ENCODE results near the gene UNKL.

The UNKL gene

DNA sequence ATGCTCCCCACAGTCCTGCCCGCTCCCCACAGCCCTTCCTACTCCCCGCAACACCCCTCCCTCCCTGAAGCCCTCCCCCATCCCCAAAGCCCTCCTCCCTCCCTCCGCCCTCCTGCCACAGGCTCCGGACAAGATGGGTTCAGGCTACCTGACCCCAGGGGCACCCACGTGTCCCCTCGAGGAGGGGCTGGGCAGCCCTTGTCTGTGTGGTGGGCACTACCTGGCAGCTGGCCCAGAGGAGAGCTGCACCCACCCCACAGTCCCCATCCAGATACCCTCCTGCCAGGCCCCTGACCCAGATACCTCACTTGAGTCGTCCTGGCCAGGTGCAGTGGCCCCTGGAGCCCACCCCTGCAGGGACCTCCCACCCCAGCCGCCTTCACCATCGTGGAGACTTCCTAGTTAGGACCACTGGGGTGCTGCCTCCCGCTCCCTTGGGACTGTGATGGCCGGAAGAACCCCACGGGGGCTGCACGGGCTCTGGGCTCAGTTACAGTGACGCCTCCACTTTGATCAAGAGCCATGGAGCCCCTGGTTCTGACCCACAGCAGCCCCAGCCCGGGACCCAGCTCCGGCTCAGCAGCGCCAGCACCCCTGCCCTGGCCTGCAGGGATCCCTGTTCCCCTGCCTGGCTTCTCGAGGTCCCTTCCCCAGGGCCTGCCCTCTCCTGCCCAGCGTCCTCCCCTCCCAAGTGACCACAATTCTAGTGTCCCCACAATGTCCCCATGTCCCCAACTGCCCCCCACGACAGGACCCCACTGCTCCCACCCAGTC, 17.2 kb upstream of the UNKL start:
- no peak for DNase-seq (ENCODE audit: low read depth)

- DNase-seq (ENCODE audit: low read depth): no peak
Observed at GRCh38 chr16:1430759-1431496, 16.4 kb upstream of the UNKL start, which contains the start of gene PERCC1. Gene PERCC1 (plus strand): TSS chr16:1431078. CDS start chr16:1432594, 1,516 bp downstream.

GRCh38 chr16:1430214-1430758, 15.8 kb upstream of the UNKL start:
- DNase-seq (ENCODE audit: low read depth): no peak

DNA sequence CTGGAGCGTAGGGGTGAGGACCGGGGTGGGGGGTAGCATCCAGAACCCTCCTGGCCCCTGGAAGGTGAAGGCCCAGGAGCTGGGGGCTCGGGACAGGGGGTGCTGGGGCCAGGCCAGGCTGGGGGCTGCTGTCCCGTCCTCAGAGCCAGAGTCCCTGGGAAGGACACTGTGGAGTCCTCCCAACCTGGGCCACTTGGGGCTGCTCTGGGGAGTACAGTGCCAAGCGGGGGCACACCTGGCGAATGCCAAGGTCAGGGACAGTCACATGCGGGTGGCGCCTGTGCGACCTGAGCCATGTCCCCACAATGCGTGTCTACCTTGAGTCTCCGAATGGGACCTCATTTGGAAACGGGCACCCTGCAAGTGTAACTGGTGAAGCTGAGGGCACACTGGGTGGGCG, 15.1 kb upstream of the UNKL start:
- DNase-seq (ENCODE audit: low read depth): no peak

DNA sequence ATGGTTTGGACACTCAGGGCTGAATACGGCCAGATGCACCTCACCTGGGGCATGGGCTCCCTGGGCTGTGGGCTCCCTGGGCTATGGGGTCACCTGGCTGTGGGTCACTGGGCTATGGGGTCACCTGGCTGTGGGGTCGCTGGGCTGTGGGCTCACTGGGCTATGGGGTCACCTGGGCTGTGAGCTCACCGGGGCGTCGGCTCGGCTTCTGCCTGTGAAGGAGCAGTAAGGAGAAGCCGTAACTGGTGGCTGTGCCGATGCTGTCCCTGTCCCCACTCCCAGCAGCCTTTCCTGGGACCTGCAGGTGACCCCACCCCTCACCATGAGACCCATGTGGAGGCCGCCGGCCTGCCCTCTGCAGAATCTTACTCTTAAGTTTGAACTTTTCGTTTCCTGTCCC, 14.5 kb upstream of the UNKL start:
- DNase-seq (ENCODE audit: low read depth): no peak

GRCh38 chr16:1428511-1428910, 14.0 kb upstream of the UNKL start:
- DNase-seq (ENCODE audit: low read depth): peak; percentile 14

DNA sequence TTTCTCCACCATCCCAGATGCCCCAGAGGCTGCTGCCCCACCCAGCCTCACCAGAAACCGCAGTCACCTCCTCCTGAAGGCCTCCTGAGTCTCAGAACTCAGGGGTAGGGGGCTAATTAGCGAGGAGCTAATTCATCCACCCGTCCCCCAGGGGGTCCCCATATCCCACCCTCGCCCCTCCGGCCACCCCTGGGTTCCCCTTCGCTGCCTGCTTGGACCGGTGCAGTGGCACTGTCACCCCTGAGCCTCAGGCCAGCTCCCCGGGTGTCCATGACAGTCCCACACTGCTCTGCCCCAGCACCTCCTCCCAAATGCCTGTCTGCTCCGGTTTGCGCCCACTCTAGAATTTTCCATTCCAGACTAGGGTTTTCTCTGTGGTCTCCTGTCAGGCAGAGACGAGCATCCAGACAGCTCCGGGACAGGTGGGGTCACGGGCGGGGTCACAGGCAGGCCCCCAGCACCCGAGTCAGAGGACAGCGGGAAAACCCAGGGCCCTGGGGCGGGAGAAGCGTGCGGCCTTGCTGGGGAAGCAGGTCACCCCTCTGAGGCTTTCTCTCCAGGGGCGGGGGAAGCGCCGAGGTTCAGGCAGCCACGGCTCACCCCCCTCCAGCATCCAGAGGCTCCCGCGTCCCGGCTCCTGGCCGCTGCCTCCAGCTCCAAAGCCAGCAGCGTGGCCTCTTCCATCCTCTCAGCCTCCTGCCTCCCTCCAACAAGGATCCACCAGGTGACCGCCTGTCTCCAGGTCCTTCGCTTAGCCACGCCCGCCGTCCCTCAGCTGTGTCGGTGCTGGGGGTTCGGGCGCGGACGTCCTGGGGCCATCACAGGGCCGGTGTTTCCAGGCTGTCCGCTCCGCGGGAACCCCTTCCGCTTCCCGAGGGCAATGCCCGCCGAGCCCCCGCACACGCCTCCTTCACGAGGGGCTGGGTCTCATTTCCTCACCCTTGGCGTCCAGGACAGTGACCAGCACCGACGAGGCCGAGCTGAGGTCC, 13.3 kb upstream of the UNKL start:
- no peak for DNase-seq (ENCODE audit: low read depth)

DNA sequence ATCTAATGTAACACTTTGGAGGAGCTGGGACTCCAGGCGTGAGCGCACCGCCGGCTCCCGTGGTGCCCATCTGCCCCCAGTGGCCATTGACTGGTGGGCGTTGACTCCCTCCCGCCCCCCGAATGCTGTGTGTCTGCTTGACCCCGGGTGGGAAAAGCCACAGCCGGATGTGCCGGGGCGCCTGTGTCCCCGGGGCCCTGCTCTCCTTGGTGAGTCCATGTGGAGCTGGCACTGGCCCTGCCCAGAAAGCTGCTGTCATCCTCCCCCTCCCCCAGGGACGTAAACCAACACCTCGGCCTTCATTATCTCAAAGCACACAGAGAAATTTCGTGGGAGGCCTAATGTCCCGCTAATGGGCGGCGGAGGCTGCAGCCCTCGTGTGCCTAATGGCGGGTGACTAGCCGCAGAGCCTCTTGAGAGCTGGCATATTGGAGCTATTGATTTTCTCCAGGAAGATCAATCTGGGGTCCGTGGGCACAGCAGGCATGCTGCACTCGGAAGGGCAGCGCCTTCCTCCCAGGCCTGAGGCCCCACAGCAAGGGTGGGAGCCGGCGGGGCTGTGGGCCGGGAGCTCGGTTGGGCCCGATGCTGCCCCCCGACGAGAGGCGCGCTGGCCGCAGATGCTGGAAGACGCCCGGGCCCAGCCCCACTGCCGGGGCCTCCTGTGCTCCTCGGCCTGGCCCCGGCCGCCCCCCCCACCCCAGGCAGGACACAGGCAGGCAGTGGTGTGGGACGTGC, 12.4 kb upstream of the UNKL start:
- DNase-seq (ENCODE audit: low read depth): no peak

GRCh38 chr16:1425616-1426370, 11.3 kb upstream of the UNKL start:
- no peak for DNase-seq (ENCODE audit: low read depth)

DNA sequence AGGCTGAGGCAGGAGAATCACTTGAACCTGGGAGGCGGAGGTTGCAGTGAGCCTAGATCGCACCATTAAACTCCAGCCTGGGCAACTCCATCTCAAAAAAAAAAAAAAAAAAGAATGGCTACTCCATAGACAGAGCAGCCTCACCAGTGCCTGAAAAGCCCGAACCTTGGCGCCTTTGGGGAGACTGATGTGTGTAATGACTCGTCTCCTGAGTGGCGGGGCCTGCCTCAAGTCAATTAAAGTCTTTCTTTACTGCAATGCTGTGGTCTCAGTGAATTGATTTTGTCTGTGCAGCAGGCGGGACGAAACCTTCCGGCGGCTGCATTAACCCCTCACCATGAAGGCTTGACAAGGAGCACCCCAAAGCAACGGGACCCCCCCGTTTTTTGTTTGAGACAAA, 9.5 kb upstream of the UNKL start:
- no peak for DNase-seq (ENCODE audit: low read depth)

GRCh38 chr16:1422076-1422475, 7.6 kb upstream of the UNKL start:
- no peak for DNase-seq (ENCODE audit: low read depth)

DNA sequence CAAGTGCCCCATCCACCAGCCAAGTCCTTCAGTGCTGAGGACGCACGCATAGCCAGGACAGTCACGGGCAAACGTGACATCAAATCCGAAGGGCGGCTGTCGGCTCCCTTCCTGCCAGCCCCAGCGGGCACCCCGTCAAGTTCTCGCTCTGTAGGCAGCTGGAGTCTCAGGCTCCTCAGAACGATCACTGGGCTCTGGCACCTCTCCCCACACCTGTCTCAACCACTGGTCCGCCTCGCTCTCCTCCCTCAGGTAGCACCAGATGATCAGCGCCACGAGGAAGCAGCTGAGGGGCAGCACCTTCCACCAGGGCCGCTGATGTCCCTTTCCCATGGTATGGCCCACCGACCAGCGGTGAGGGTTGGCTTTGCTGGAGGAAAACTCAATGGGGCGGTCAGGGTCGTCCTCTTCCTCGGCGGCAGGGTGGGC, 5.6 kb upstream of the UNKL start:
- no peak for DNase-seq (ENCODE audit: low read depth)

GRCh38 chr16:1416521-1416941, 2.0 kb upstream of the UNKL start:
- no peak for DNase-seq (ENCODE audit: low read depth)

- peak; percentile 49 for DNase-seq (ENCODE audit: low read depth)
Observed at GRCh38 chr16:1413684-1414531, 596 bp downstream of the UNKL start.

DNA sequence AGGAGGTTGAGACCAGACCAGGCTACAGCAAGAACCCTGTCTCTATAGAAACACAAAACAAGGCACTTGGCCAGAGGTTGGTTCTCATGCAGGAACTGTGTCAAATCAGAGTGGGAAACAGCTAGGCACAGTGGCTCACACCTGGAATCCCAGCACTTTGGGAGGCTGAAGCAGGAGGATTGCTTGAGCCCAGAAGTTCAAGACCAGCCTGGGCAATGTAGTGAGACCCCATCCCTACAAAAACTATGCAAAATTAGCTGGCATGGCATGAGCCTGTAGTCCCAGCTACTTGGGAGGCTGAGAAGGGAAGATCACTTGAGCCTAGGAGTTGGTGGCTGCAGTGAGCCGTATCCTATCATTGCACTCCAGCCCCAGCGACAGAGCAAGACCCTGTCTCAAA, 1.7 kb downstream of the UNKL start:
- DNase-seq (ENCODE audit: low read depth): no peak

DNA sequence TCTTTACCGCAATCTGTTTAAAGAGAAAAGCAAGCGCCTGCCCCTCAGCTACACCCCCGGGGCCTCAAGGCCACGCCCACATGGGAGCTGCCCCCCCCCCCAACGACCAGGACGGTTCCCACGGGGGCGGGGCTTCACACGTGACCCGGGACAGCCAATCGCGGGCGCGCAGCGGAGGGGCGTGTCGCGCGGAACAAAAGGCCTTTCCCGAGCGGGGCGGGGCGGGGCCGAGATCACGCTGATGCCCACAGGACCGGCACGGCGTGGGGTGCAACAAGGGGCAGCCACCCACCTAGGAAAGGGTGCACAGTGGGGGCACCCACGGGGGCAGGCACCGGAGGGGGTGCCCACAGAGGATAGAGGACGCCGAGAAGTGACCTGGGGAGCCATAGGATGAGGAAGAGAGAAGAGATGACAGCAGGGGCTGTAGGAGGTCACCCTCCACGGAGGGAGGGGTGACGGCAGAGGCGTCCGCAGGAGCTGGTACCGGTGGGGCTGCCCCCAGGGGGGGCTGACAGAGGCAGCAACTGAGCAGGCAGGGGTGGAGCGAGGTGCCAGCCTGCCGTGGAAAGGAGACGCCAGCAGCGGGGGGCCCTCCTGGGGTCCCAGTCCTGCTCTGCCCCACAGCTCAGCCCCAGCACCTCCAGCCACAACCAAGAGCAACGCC, 6.2 kb downstream of the UNKL start:
- DNase-seq (ENCODE audit: low read depth): peak; percentile 76

DNA sequence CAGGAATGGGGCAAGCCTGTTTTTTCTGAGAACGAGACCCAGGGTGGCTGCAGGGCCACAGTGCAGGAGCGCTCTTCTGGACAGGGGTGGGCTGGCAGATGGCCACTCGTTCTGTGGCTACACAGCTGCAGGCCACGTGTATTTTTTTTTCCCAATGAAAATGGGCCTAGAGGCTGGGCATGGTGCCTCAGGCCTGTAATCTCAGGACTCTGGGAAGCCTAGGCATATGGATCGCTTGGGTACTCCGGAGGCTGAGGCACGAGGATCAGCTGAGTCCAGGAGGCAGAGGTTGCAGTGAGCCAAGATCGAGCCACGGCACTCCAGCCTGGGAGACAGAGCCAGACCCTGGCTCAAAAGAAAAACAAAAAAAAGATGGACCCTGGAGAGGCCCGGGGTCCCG, 6.8 kb downstream of the UNKL start:
- DNase-seq (ENCODE audit: low read depth): no peak

GRCh38 chr16:1403733-1404132, 10.8 kb downstream of the UNKL start:
- no peak for DNase-seq (ENCODE audit: low read depth)

- no peak for DNase-seq (ENCODE audit: low read depth)
Observed at GRCh38 chr16:1403036-1403435, 11.5 kb downstream of the UNKL start.

Measured in amniotic epithelial cell (primary cell).